Measurements from ENCODE around the gene RNF43.

RNF43 gene

GRCh38 chr17:58371300-58371950, 45.9 kb downstream of the RNF43 start:
- H3K4me3 ChIP-seq (ENCODE audit: low read depth, low read length): no peak overlapping the region
- no peak for DNase-seq (ENCODE audit: low read depth)
- no peak for TF ChIP-seq CTCF (IDR thresholded peaks at IDR 0.05; ENCODE audit: control insufficient read depth, extremely low read depth, insufficient read depth)

GRCh38 chr17:58370716-58371115, 46.6 kb downstream of the RNF43 start:
- DNase-seq (ENCODE audit: low read depth): no peak
- no peak for TF ChIP-seq CTCF (IDR thresholded peaks at IDR 0.05; ENCODE audit: control insufficient read depth, extremely low read depth, insufficient read depth)
- H3K4me3 ChIP-seq (ENCODE audit: low read depth, low read length): no peak overlapping the region

- no peak for TF ChIP-seq CTCF (IDR thresholded peaks at IDR 0.05; ENCODE audit: control insufficient read depth, extremely low read depth, insufficient read depth)
- H3K4me3 ChIP-seq (ENCODE audit: low read depth, low read length): no peak overlapping the region
- no peak for DNase-seq (ENCODE audit: low read depth)
Measured at GRCh38 chr17:58370309-58370708, 47.0 kb downstream of the RNF43 start.

- TF ChIP-seq CTCF (IDR thresholded peaks at IDR 0.05; ENCODE audit: control insufficient read depth, extremely low read depth, insufficient read depth): no peak
- H3K4me3 ChIP-seq (ENCODE audit: low read depth, low read length): no peak overlapping the region
- DNase-seq (ENCODE audit: low read depth): no peak
Measured at GRCh38 chr17:58369214-58370031, 47.9 kb downstream of the RNF43 start.

- no peak overlapping the region for H3K4me3 ChIP-seq (ENCODE audit: low read depth, low read length)
- TF ChIP-seq CTCF (IDR thresholded peaks at IDR 0.05; ENCODE audit: control insufficient read depth, extremely low read depth, insufficient read depth): no peak
Measured at GRCh38 chr17:58368860-58369213, 48.5 kb downstream of the RNF43 start.

More at GRCh38 chr17:58368860-58369213, 48.5 kb downstream of the RNF43 start:
- no peak for DNase-seq (ENCODE audit: low read depth)
